GM12801 (cell line): ENCODE data around the gene GPD2.

Experiments
- CTCF ChIP-seq: IDR thresholded peaks from one replicate; pipeline ENCODE4 v1.5.1; 2011; ENCODE audit warnings: control low read depth; ENCODE audit not compliant: insufficient read length; ENCODE audit errors: extremely low read depth

GPD2 gene

DNA sequence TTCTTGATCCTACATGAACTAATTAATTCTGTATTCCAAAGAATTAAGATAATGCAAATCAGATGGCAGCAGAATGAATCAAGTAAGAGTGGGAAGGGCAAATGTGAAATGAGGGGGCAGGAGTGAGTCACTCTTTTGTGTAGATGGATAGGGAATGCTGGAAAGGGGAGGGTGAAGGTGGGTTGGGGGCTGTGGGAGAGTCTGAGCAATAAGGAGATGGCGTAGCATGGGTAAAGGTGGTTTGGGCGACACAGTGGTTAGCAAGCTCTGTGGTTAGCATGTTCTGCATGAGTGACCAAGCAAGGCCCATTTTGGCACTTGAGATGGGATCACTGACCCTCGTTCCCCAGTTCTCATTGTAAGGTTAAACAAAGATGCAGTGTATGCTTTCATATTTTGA is 20.4 kb downstream of the GPD2 start:
- no peak for TF ChIP-seq CTCF

- no peak for TF ChIP-seq CTCF
Measured at GRCh38 chr2:156457523-156458517, 21.6 kb downstream of the GPD2 start.

DNA sequence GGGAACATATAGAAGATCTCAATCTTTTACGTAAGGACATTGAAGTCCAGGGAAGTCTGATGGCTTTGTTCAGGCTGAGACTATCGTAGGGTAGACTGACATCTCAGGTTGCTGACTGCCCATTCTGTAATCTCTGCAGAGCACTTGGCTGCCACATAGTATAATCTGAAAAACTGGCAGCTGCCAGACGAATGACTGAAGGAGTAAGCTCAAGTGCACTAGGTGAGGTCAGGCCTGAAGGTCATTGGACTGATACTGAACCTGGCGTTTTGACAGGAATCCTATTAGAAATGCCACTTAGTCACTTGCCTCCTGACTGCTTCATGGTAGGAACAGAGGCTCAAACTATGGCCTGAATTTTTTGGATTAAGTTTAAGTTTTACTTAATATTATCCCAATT is 23.5 kb downstream of the GPD2 start:
- TF ChIP-seq CTCF, result no peak

DNA sequence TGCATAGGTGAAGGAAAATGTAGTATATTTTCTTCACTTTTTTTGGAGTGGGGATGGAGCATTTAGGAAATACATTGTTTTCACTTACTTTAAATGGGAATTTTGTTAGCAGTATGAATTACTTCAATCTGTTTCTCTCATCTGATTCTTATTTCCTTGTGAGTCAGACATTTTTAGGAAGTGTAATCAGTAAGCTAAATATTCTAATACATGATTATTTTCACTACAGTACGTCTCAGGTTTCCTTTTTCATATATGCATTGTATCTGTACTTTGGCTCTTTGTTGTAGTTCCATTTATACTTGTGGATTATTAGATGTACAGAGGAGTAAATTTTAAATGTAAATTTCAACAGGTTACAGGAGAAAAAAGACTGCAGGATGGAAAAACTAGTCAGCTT is 27.9 kb downstream of the GPD2 start:
- no peak for TF ChIP-seq CTCF

- no peak for TF ChIP-seq CTCF
Measured at GRCh38 chr2:156465573-156465972, 29.4 kb downstream of the GPD2 start.

- no peak for TF ChIP-seq CTCF
Measured at GRCh38 chr2:156466739-156467405, 30.7 kb downstream of the GPD2 start.

GRCh38 chr2:156470975-156471583 is 34.9 kb downstream of the GPD2 start:
- TF ChIP-seq CTCF, result no peak
